ENCODE data around the gene RASSF6. TPM values are rescaled to one million over a fixed set of nuclear protein-coding genes. Genes with fewer than 3 reads are reported as not detected.
"Not testable (repeated sequence)": the region's sequence is repeated elsewhere in the genome, so short reads cannot be mapped to it uniquely, and the experiment has no call there.

The RASSF6 gene
- total RNA-seq, 3 donors from 2014 or later (not counting 1 experiment from before 2014, with no cell fraction given), result 0.08 TPM; not detected in 2

GRCh38 chr4:73597594-73597993 is 22.6 kb downstream of the RASSF6 start:
- H3K9me3 Mint-ChIP-seq, result peaks cover 0 to 2% of the 10 kb centered on the region in 2 donors
- no peaks in the 10 kb centered on the region for H3K36me3 ChIP-seq (ENCODE audit: control insufficient read depth, insufficient read depth, low read length)
- DNase-seq (no peak), ATAC-seq (no peak)
- intact Hi-C loops (cut with micrococcal nuclease), result no loop called here
- no peaks in the 10 kb centered on the region for H3K9me3 ChIP-seq (ENCODE audit: control insufficient read depth, insufficient read depth, low read length)
- H3K36me3 Mint-ChIP-seq, result no peaks in the 10 kb centered on the region
- H3K27ac ChIP-seq (ENCODE audit: low read length), result no peak overlapping the region
- H3K27me3 ChIP-seq (ENCODE audit: control insufficient read depth, insufficient read depth, low read length), result no peaks in the 10 kb centered on the region
- H3K27ac Mint-ChIP-seq, result no peak overlapping the region
- H3K4me3 Mint-ChIP-seq, result no peak overlapping the region
- TF ChIP-seq, protein P1, sequence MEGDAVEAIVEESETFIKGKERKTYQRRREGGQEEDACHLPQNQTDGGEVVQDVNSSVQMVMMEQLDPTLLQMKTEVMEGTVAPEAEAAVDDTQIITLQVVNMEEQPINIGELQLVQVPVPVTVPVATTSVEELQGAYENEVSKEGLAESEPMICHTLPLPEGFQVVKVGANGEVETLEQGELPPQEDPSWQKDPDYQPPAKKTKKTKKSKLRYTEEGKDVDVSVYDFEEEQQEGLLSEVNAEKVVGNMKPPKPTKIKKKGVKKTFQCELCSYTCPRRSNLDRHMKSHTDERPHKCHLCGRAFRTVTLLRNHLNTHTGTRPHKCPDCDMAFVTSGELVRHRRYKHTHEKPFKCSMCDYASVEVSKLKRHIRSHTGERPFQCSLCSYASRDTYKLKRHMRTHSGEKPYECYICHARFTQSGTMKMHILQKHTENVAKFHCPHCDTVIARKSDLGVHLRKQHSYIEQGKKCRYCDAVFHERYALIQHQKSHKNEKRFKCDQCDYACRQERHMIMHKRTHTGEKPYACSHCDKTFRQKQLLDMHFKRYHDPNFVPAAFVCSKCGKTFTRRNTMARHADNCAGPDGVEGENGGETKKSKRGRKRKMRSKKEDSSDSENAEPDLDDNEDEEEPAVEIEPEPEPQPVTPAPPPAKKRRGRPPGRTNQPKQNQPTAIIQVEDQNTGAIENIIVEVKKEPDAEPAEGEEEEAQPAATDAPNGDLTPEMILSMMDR (IDR thresholded peaks at IDR 0.05), result no peak
- no peaks in the 10 kb centered on the region for H3K4me1 Mint-ChIP-seq
- H3K4me3 ChIP-seq (ENCODE audit: low read length), result no peak overlapping the region
- no peaks in the 10 kb centered on the region for H3K4me1 ChIP-seq (ENCODE audit: control insufficient read depth, insufficient read depth, low read length)
- H3K27me3 Mint-ChIP-seq (ENCODE audit: low read depth in 2 of 2), result no peaks in the 10 kb centered on the region

DNA sequence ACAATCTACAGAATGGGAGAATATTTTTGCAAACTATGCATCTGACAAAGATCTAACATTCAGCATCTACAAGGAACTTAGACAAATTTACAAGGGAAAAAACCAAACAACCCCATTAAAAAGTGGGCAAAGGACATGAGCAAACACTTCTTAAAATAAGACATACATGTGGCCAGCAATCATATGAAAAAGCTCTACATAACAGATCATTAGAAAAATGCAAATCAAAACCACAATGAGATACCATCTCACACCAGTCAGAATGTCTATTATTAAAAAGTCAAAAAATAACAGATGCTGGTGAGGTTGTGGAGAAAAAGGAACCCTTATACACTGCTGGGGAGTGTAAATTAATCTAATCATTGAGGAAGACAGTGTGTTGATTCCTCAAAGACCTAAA is 23.1 kb downstream of the RASSF6 start:
- not testable (repeated sequence) for ATAC-seq; H3K27me3 ChIP-seq (ENCODE audit: control insufficient read depth, insufficient read depth, low read length); H3K9me3 Mint-ChIP-seq

DNA sequence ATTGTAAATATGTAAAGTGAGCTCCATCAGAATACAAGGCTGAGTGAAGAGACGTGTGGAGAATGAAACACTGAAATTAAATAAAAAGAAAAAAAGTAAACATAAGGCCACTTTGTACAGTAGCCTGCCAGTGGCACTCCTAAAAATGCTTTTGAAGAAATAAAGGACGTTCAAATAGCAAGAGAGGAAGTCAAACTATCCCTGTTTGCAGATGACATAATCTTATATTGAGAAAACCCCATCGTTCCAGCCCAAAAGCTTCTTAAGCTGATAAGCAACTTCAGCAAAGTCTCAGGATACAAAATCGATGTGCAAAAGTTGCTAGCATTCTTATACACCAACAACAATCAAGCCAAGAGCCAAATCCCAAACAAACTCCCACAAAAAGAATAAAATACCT is 24.2 kb downstream of the RASSF6 start:
- Mint-ChIP-seq H3K4me1 (no peaks in the 10 kb centered on the region), H3K27me3 (ENCODE audit: low read depth in 2 of 2) (no peaks in the 10 kb centered on the region), H3K9me3 (peaks cover 0 to 2% of the 10 kb centered on the region in 2 donors), H3K4me3 (no peak overlapping the region), H3K27ac (no peak overlapping the region), H3K36me3 (no peaks in the 10 kb centered on the region)
- ATAC-seq (no peak), DNase-seq (no peak)
- intact Hi-C loops (cut with micrococcal nuclease), result no loop called here
- 25% methylated on average over 4 of the region's 4 CpGs for WGBS (ENCODE audit: insufficient coverage)
- H3K9me3 ChIP-seq (ENCODE audit: control insufficient read depth, insufficient read depth, low read length), result no peaks in the 10 kb centered on the region
- no peaks in the 10 kb centered on the region for H3K4me1 ChIP-seq (ENCODE audit: control insufficient read depth, insufficient read depth, low read length)
- no peak overlapping the region for H3K4me3 ChIP-seq (ENCODE audit: low read length)
- H3K27me3 ChIP-seq (ENCODE audit: control insufficient read depth, insufficient read depth, low read length), result no peaks in the 10 kb centered on the region
- TF ChIP-seq, protein P1 (IDR thresholded peaks at IDR 0.05), result no peak
- no peaks in the 10 kb centered on the region for H3K36me3 ChIP-seq (ENCODE audit: control insufficient read depth, insufficient read depth, low read length)
- H3K27ac ChIP-seq (ENCODE audit: low read length), result no peak overlapping the region

More for the DNA sequence above, 23.1 kb downstream of the RASSF6 start:
- H3K4me1 Mint-ChIP-seq; DNase-seq; H3K4me3 Mint-ChIP-seq; H3K27me3 Mint-ChIP-seq (ENCODE audit: low read depth in 2 of 2); H3K36me3 Mint-ChIP-seq; H3K27ac Mint-ChIP-seq; intact Hi-C loops (cut with micrococcal nuclease); H3K36me3 ChIP-seq (ENCODE audit: control insufficient read depth, insufficient read depth, low read length); H3K27ac ChIP-seq (ENCODE audit: low read length); H3K9me3 ChIP-seq (ENCODE audit: control insufficient read depth, insufficient read depth, low read length); H3K4me1 ChIP-seq (ENCODE audit: control insufficient read depth, insufficient read depth, low read length); H3K4me3 ChIP-seq (ENCODE audit: low read length): not testable (repeated sequence)

GRCh38 chr4:73593631-73594241 is 26.5 kb downstream of the RASSF6 start:
- intact Hi-C loops (cut with micrococcal nuclease), result no loop called here
- Histone ChIP-seq H3K4me1 (ENCODE audit: control insufficient read depth, insufficient read depth, low read length) (no peaks in the 10 kb centered on the region), H3K27ac (ENCODE audit: low read length) (no peak overlapping the region), H3K36me3 (ENCODE audit: control insufficient read depth, insufficient read depth, low read length) (no peaks in the 10 kb centered on the region), H3K27me3 (ENCODE audit: control insufficient read depth, insufficient read depth, low read length) (no peaks in the 10 kb centered on the region), H3K4me3 (ENCODE audit: low read length) (no peak overlapping the region), H3K9me3 (ENCODE audit: control insufficient read depth, insufficient read depth, low read length) (no peaks in the 10 kb centered on the region)
- Mint-ChIP-seq H3K27me3 (ENCODE audit: low read depth in 2 of 2) (no peaks in the 10 kb centered on the region), H3K4me1 (no peaks in the 10 kb centered on the region), H3K27ac (no peak overlapping the region), H3K36me3 (no peaks in the 10 kb centered on the region), H3K4me3 (no peak overlapping the region), H3K9me3 (no peaks in the 10 kb centered on the region)
- WGBS (ENCODE audit: insufficient coverage), result no CpG with 5 or more reads among the region's 6 CpGs
- ATAC-seq, result no peak
- peak in 1 of 2 donors; percentile 36 for DNase-seq
- TF ChIP-seq, protein P1 (IDR thresholded peaks at IDR 0.05), result no peak

Measured in natural killer cell (primary cell).